Stimulated activated naive CD4-positive, alpha-beta T cell treated with Interleukin-2 at 50 U/mL for 16 hours (primary cell): ENCODE measurements around the gene CROCC2.

Experiments
- DNase-seq: peaks from one replicate; lab custom pipeline; 2025; lab: John Stamatoyannopoulos, UW

The CROCC2 gene

GRCh38 chr2:240905176-240905781, 857 bp upstream of the CROCC2 start:
- DNase-seq = no peak

GRCh38 chr2:240906911-240907590, 915 bp downstream of the CROCC2 start:
- no peak for DNase-seq

GRCh38 chr2:240909216-240909974, 3.3 kb downstream of the CROCC2 start:
- no peak for DNase-seq

- DNase-seq = no peak
Observed at GRCh38 chr2:240911641-240912265, 5.6 kb downstream of the CROCC2 start.

GRCh38 chr2:240912878-240913809, 7.0 kb downstream of the CROCC2 start:
- DNase-seq = no peak

GRCh38 chr2:240913810-240914644, 7.9 kb downstream of the CROCC2 start:
- DNase-seq = peak; percentile 46

- no peak for DNase-seq
Observed at GRCh38 chr2:240914645-240915525, 8.7 kb downstream of the CROCC2 start.

GRCh38 chr2:240915526-240916341, 9.6 kb downstream of the CROCC2 start:
- DNase-seq = no peak

GRCh38 chr2:240916571-240917008, 10.5 kb downstream of the CROCC2 start:
- no peak for DNase-seq

- no peak for DNase-seq
Observed at GRCh38 chr2:240917009-240917683, 11.0 kb downstream of the CROCC2 start.

- DNase-seq = no peak
Observed at GRCh38 chr2:240917684-240918257, 11.6 kb downstream of the CROCC2 start.

GRCh38 chr2:240918258-240919091, 12.3 kb downstream of the CROCC2 start:
- no peak for DNase-seq

GRCh38 chr2:240919161-240919781, 13.1 kb downstream of the CROCC2 start:
- no peak for DNase-seq

GRCh38 chr2:240919786-240920782, 13.9 kb downstream of the CROCC2 start:
- DNase-seq = no peak

GRCh38 chr2:240920783-240921231, 14.7 kb downstream of the CROCC2 start:
- DNase-seq = no peak
